ENCODE results near the gene TRAPPC5.

The TRAPPC5 gene

GRCh38 chr19:7706188-7706954, 25.7 kb downstream of the TRAPPC5 start:
- no peak for DNase-seq (ENCODE audit: insufficient read length, low spot score)
- TF ChIP-seq POU2F2 (IDR thresholded peaks at IDR 0.05; ENCODE audit: low read depth, low read length): no peak
- no peak for TF ChIP-seq SPI1 (IDR thresholded peaks at IDR 0.05; ENCODE audit: low read depth, low read length)
- TF ChIP-seq TAF1 (IDR thresholded peaks at IDR 0.05; ENCODE audit: low read depth, low read length): no peak
- TF ChIP-seq POLR2AphosphoS5 (IDR thresholded peaks at IDR 0.05; ENCODE audit: low read depth, low read length): no peak
- TF ChIP-seq POLR2A (IDR thresholded peaks at IDR 0.05; ENCODE audit: low read depth, low read length): no peak
- TF ChIP-seq PAX5 (IDR thresholded peaks at IDR 0.05; ENCODE audit: insufficient read depth, low read length, severe bottlenecking): no peak
- no peak for FAIRE-seq

DNA sequence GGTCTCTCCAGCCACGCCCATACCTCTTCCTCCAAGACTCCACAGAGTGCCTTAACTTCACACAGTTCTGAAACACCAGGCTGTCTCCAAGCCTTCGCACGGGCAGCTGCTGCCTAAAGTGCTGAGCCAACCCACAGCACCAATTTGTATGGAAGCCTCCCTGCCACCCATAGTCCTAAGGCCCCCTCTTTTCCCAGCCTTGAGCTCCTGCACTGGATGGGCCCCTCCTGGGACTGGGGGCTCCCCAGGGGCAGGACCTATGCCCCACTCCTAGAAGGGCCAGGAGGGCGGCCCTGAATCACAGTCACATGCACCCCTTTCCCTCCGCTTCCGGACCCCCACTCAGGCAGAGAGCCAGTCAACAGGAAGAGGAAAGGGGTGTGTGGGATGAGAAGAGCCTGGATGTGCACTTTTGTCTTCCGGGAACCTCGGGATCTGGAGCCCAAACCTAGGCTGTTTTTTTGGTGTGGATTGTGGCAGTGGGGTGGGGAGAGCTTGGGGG, 26.4 kb downstream of the TRAPPC5 start:
- DNase-seq (ENCODE audit: insufficient read length, low spot score) (no peak), FAIRE-seq (no peak)
- TF ChIP-seq POU2F2 (IDR thresholded peaks at IDR 0.05; ENCODE audit: low read depth, low read length) (no peak), PAX5 (IDR thresholded peaks at IDR 0.05; ENCODE audit: insufficient read depth, low read length, severe bottlenecking) (no peak), POLR2AphosphoS5 (IDR thresholded peaks at IDR 0.05; ENCODE audit: low read depth, low read length) (no peak), SPI1 (IDR thresholded peaks at IDR 0.05; ENCODE audit: low read depth, low read length) (no peak), POLR2A (IDR thresholded peaks at IDR 0.05; ENCODE audit: low read depth, low read length) (no peak), TAF1 (IDR thresholded peaks at IDR 0.05; ENCODE audit: low read depth, low read length) (no peak)

- DNase-seq (ENCODE audit: insufficient read length, low spot score): no peak
- no peak for FAIRE-seq
- TF ChIP-seq POU2F2 (IDR thresholded peaks at IDR 0.05; ENCODE audit: low read depth, low read length) (no peak), SPI1 (IDR thresholded peaks at IDR 0.05; ENCODE audit: low read depth, low read length) (no peak), POLR2AphosphoS5 (IDR thresholded peaks at IDR 0.05; ENCODE audit: low read depth, low read length) (no peak), POLR2A (IDR thresholded peaks at IDR 0.05; ENCODE audit: low read depth, low read length) (no peak), PAX5 (IDR thresholded peaks at IDR 0.05; ENCODE audit: insufficient read depth, low read length, severe bottlenecking) (no peak), TAF1 (IDR thresholded peaks at IDR 0.05; ENCODE audit: low read depth, low read length) (no peak)
Observed at GRCh38 chr19:7709932-7710460, 29.4 kb downstream of the TRAPPC5 start.

DNA sequence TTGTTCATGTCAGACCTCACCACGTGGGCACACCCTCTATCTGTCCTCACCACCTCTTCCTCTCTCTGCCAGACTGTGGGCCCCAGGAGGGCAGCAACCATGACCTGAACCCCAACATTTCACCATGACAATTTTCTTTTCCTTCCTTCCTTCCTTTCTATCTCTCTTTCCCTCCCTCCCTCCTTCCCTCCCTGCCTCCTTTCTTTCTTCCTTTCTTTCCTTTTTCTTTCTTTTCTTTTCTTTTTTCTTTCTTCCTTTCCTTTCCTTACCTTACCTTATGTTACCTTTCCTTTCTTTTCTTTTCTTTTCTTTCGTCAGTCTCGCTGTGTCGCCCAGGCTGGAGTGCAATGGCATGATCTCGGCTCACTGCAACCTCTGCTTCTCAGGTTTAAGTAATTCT, 30.0 kb downstream of the TRAPPC5 start:
- DNase-seq (ENCODE audit: insufficient read length, low spot score) (no peak), FAIRE-seq (peak; percentile 41)
- no peak for TF ChIP-seq PAX5 (IDR thresholded peaks at IDR 0.05; ENCODE audit: insufficient read depth, low read length, severe bottlenecking)
- no peak for TF ChIP-seq POLR2AphosphoS5 (IDR thresholded peaks at IDR 0.05; ENCODE audit: low read depth, low read length)
- TF ChIP-seq SPI1 (IDR thresholded peaks at IDR 0.05; ENCODE audit: low read depth, low read length): no peak
- no peak for TF ChIP-seq POU2F2 (IDR thresholded peaks at IDR 0.05; ENCODE audit: low read depth, low read length)
- no peak for TF ChIP-seq TAF1 (IDR thresholded peaks at IDR 0.05; ENCODE audit: low read depth, low read length)
- no peak for TF ChIP-seq POLR2A (IDR thresholded peaks at IDR 0.05; ENCODE audit: low read depth, low read length)

- DNase-seq (ENCODE audit: insufficient read length, low spot score): no peak
- no peak for FAIRE-seq
- TF ChIP-seq POLR2A (IDR thresholded peaks at IDR 0.05; ENCODE audit: low read depth, low read length): no peak
- TF ChIP-seq PAX5 (IDR thresholded peaks at IDR 0.05; ENCODE audit: insufficient read depth, low read length, severe bottlenecking): no peak
- TF ChIP-seq TAF1 (IDR thresholded peaks at IDR 0.05; ENCODE audit: low read depth, low read length): no peak
Observed at GRCh38 chr19:7715671-7716070, 35.0 kb downstream of the TRAPPC5 start.

DNA sequence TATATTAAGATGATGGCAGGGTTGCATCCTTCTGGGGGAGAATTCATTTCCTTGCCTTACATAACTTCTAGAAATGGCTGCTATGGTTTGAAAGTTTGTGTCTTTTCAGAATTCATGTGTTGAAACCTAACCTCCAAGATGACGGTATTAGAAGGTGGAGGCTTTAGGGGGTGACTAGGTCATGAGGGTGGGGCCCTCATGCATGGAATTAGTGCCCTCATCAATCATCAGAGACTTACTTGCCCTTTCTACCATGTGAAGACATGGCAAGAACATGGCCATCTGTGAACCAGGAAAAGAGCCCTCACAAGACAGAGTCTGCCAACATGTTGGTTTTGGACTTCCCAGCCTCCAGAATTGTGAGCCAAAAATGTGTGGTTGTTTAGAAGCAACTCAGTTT, 36.1 kb downstream of the TRAPPC5 start:
- DNase-seq (ENCODE audit: insufficient read length, low spot score) (no peak), FAIRE-seq (no peak)
- TF ChIP-seq TAF1 (IDR thresholded peaks at IDR 0.05; ENCODE audit: low read depth, low read length): no peak
- TF ChIP-seq PAX5 (IDR thresholded peaks at IDR 0.05; ENCODE audit: insufficient read depth, low read length, severe bottlenecking): no peak
- TF ChIP-seq POU2F2 (IDR thresholded peaks at IDR 0.05; ENCODE audit: low read depth, low read length): no peak
- TF ChIP-seq SPI1 (IDR thresholded peaks at IDR 0.05; ENCODE audit: low read depth, low read length): no peak
- no peak for TF ChIP-seq POLR2A (IDR thresholded peaks at IDR 0.05; ENCODE audit: low read depth, low read length)

GRCh38 chr19:7718668-7719067, 38.0 kb downstream of the TRAPPC5 start:
- FAIRE-seq (no peak), DNase-seq (ENCODE audit: insufficient read length, low spot score) (no peak)
- no peak for TF ChIP-seq POU2F2 (IDR thresholded peaks at IDR 0.05; ENCODE audit: low read depth, low read length)
- TF ChIP-seq PAX5 (IDR thresholded peaks at IDR 0.05; ENCODE audit: insufficient read depth, low read length, severe bottlenecking): no peak
- no peak for TF ChIP-seq POLR2AphosphoS5 (IDR thresholded peaks at IDR 0.05; ENCODE audit: low read depth, low read length)
- TF ChIP-seq SPI1 (IDR thresholded peaks at IDR 0.05; ENCODE audit: low read depth, low read length): no peak
- TF ChIP-seq TAF1 (IDR thresholded peaks at IDR 0.05; ENCODE audit: low read depth, low read length): no peak
- TF ChIP-seq POLR2A (IDR thresholded peaks at IDR 0.05; ENCODE audit: low read depth, low read length): no peak

DNA sequence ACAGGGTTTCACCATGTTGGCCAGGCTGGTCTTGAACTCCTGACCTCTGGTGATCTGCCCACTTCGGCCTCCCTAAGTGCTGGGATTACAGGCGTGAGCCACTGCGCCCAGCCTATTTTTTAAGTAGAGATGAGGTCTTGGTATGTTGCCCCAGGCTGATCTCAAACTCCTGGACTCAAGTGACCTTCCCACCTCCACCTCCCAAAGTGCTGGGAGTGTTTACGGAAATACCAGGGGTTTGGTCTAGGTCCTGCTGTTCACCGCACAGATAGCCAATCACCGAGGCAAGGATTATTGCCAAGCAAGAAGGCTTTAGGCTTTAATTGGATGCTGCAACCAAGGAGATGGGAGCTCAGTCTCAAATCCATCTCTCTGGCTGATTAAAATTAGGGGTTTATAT, 39.7 kb downstream of the TRAPPC5 start:
- TF ChIP-seq TAF1 (IDR thresholded peaks at IDR 0.05; ENCODE audit: low read depth, low read length) (no peak), POLR2A (IDR thresholded peaks at IDR 0.05; ENCODE audit: low read depth, low read length) (no peak), POU2F2 (IDR thresholded peaks at IDR 0.05; ENCODE audit: low read depth, low read length) (no peak), POLR2AphosphoS5 (IDR thresholded peaks at IDR 0.05; ENCODE audit: low read depth, low read length) (no peak), PAX5 (IDR thresholded peaks at IDR 0.05; ENCODE audit: insufficient read depth, low read length, severe bottlenecking) (no peak), SPI1 (IDR thresholded peaks at IDR 0.05; ENCODE audit: low read depth, low read length) (no peak)
- no peak for DNase-seq (ENCODE audit: insufficient read length, low spot score)
- FAIRE-seq: no peak

DNA sequence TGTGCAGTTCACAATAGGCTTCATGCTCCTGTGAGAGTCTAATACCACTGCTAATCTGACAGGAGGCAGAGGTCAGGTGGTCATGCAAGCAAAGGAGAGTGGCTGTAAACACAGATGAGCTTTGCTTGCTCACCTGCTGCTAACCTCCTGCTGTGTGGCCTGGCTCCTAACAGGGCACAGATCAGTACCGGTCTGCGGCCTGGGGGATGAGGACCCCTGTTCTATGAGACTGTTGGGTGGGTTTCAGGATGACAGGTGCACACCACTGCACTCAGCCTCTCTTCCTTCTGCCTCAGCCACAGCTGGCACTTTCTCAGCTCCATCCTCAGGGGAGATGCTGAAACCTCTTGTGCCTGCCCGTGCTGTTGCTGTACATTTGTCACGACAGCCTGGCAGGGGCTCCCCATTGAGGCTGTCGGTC, 41.6 kb downstream of the TRAPPC5 start:
- peak; percentile 88 for FAIRE-seq
- no peak for TF ChIP-seq POU2F2 (IDR thresholded peaks at IDR 0.05; ENCODE audit: low read depth, low read length)
- no peak for TF ChIP-seq PAX5 (IDR thresholded peaks at IDR 0.05; ENCODE audit: insufficient read depth, low read length, severe bottlenecking)
- no peak for TF ChIP-seq POLR2AphosphoS5 (IDR thresholded peaks at IDR 0.05; ENCODE audit: low read depth, low read length)
- no peak for TF ChIP-seq SPI1 (IDR thresholded peaks at IDR 0.05; ENCODE audit: low read depth, low read length)
- no peak for TF ChIP-seq TAF1 (IDR thresholded peaks at IDR 0.05; ENCODE audit: low read depth, low read length)
- no peak for TF ChIP-seq POLR2A (IDR thresholded peaks at IDR 0.05; ENCODE audit: low read depth, low read length)

More for the DNA sequence above, 41.6 kb downstream of the TRAPPC5 start:
- no peak for DNase-seq (ENCODE audit: insufficient read length, low spot score)

Measured in GM12891 (cell line).